ENCODE results near the gene ADGRB3.

The ADGRB3 gene

DNA sequence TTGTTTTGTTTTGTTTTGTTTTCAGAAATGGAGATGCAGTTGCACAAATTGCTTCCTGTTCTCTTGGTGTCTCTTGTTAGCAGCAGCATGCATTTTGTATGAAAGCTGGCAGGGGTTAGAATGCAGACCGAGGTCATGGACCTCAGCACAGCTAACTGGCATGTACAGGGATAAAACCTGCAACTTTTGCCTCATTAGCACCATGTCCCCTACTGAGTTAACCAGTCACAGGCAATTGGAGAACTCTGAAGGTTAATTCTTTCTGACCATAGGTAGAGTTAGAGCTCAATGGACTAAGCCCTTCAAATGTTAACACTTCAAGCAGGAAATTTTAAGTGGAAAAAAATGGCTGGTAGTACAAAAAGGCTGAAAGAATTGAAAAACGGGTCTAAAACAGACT is 377.1 kb downstream of the ADGRB3 start:
- Histone ChIP-seq H3K27ac (no peak overlapping the region), H2AFZ (no peak overlapping the region), H3K9me3 (ENCODE audit: control insufficient read depth, low read length) (no peaks in the 10 kb centered on the region), H3K4me2 (ENCODE audit: low read length) (no peak overlapping the region), H3K79me2 (no peaks in the 10 kb centered on the region), H3K9ac (no peak overlapping the region), H3K4me3 (ENCODE audit: low read depth, low read length) (no peak overlapping the region), H3K27me3 (ENCODE audit: control insufficient read depth, insufficient read depth, low read length) (no peaks in the 10 kb centered on the region), H3K4me1 (no peaks in the 10 kb centered on the region), H3K36me3 (ENCODE audit: control insufficient read depth, insufficient read depth, low read length) (no peaks in the 10 kb centered on the region)
- TF ChIP-seq, protein P1, sequence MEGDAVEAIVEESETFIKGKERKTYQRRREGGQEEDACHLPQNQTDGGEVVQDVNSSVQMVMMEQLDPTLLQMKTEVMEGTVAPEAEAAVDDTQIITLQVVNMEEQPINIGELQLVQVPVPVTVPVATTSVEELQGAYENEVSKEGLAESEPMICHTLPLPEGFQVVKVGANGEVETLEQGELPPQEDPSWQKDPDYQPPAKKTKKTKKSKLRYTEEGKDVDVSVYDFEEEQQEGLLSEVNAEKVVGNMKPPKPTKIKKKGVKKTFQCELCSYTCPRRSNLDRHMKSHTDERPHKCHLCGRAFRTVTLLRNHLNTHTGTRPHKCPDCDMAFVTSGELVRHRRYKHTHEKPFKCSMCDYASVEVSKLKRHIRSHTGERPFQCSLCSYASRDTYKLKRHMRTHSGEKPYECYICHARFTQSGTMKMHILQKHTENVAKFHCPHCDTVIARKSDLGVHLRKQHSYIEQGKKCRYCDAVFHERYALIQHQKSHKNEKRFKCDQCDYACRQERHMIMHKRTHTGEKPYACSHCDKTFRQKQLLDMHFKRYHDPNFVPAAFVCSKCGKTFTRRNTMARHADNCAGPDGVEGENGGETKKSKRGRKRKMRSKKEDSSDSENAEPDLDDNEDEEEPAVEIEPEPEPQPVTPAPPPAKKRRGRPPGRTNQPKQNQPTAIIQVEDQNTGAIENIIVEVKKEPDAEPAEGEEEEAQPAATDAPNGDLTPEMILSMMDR (IDR thresholded peaks at IDR 0.05): no peak

DNA sequence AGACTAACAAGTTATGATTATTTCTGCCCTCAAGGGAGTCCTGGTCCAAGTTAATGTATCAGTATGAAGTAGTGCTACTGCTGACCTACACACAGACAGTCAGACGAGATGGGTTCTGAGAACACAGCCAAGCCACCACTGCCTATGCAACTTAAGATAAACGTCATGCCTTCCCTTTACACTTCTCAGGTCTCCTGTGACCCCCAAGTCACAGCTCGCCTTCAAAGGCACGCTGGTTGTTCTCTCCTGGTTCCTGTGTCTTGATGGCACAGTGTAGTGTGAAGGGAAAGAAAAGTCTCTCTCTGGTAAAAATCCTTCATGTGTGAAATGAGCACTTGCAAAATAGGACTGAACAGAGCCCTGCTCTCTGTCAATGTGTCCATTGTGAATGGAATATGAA is 377.8 kb downstream of the ADGRB3 start:
- Histone ChIP-seq H3K4me3 (ENCODE audit: low read depth, low read length) (no peak overlapping the region), H2AFZ (no peak overlapping the region), H3K79me2 (no peaks in the 10 kb centered on the region), H3K27me3 (ENCODE audit: control insufficient read depth, insufficient read depth, low read length) (no peaks in the 10 kb centered on the region), H3K27ac (no peak overlapping the region), H3K9me3 (ENCODE audit: control insufficient read depth, low read length) (no peaks in the 10 kb centered on the region), H3K4me2 (ENCODE audit: low read length) (no peak overlapping the region), H3K36me3 (ENCODE audit: control insufficient read depth, insufficient read depth, low read length) (no peaks in the 10 kb centered on the region), H3K4me1 (no peaks in the 10 kb centered on the region), H3K9ac (no peak overlapping the region)
- TF ChIP-seq, protein P1 (IDR thresholded peaks at IDR 0.05): no peak

- Histone ChIP-seq H3K4me3 (ENCODE audit: low read depth, low read length) (no peak overlapping the region), H3K36me3 (ENCODE audit: control insufficient read depth, insufficient read depth, low read length) (no peaks in the 10 kb centered on the region), H3K4me2 (ENCODE audit: low read length) (no peak overlapping the region), H2AFZ (no peak overlapping the region), H3K79me2 (no peaks in the 10 kb centered on the region), H3K27me3 (ENCODE audit: control insufficient read depth, insufficient read depth, low read length) (no peaks in the 10 kb centered on the region), H3K9ac (no peak overlapping the region), H3K9me3 (ENCODE audit: control insufficient read depth, low read length) (no peaks in the 10 kb centered on the region), H3K4me1 (no peaks in the 10 kb centered on the region), H3K27ac (no peak overlapping the region)
- TF ChIP-seq, protein P1 (IDR thresholded peaks at IDR 0.05): no peak
Measured at GRCh38 chr6:69018906-69019305, 383.8 kb downstream of the ADGRB3 start.

- no peak overlapping the region for H2AFZ ChIP-seq
- no peak overlapping the region for H3K27ac ChIP-seq
- no peaks in the 10 kb centered on the region for H3K4me1 ChIP-seq
- no peaks in the 10 kb centered on the region for H3K79me2 ChIP-seq
- no peaks in the 10 kb centered on the region for H3K36me3 ChIP-seq (ENCODE audit: control insufficient read depth, insufficient read depth, low read length)
- TF ChIP-seq, protein P1 (IDR thresholded peaks at IDR 0.05): no peak
- no peak overlapping the region for H3K4me2 ChIP-seq (ENCODE audit: low read length)
- H3K9me3 ChIP-seq (ENCODE audit: control insufficient read depth, low read length): no peaks in the 10 kb centered on the region
- H3K4me3 ChIP-seq (ENCODE audit: low read depth, low read length): no peak overlapping the region
- no peak overlapping the region for H3K9ac ChIP-seq
- no peaks in the 10 kb centered on the region for H3K27me3 ChIP-seq (ENCODE audit: control insufficient read depth, insufficient read depth, low read length)
Measured at GRCh38 chr6:69019832-69020231, 384.8 kb downstream of the ADGRB3 start.

DNA sequence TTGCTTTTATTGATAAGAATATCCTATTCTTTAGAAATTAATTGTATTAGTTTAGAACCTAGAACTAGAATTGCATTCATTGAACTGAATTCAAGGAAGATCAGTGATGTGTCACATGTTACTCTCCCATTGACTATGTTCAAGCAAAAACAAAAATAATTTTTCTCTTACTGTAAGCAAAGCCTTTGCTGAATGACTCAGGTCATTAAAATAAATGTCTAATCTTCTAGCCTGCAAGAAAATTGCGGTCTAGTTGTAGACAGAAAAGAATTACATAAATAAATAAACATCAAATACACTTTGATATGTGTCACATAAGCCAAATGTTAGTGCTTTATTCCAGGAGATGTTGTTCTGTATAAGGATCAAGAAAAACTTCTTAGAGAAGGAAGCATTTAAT is 387.9 kb downstream of the ADGRB3 start:
- no peak overlapping the region for H3K4me3 ChIP-seq (ENCODE audit: low read depth, low read length)
- TF ChIP-seq, protein P1 (IDR thresholded peaks at IDR 0.05): no peak
- H3K27me3 ChIP-seq (ENCODE audit: control insufficient read depth, insufficient read depth, low read length): no peaks in the 10 kb centered on the region
- no peak overlapping the region for H3K4me2 ChIP-seq (ENCODE audit: low read length)
- no peaks in the 10 kb centered on the region for H3K79me2 ChIP-seq
- H3K27ac ChIP-seq: no peak overlapping the region
- H3K9me3 ChIP-seq (ENCODE audit: control insufficient read depth, low read length): no peaks in the 10 kb centered on the region
- no peaks in the 10 kb centered on the region for H3K36me3 ChIP-seq (ENCODE audit: control insufficient read depth, insufficient read depth, low read length)
- no peaks in the 10 kb centered on the region for H3K4me1 ChIP-seq
- H3K9ac ChIP-seq: no peak overlapping the region
- no peak overlapping the region for H2AFZ ChIP-seq
